Measurements from ENCODE around the gene METTL1.

The METTL1 gene

GRCh38 chr12:57744194-57744776 lies 27.6 kb downstream of the METTL1 start:
- TF ChIP-seq GATA3 (IDR thresholded peaks at IDR 0.05; ENCODE audit: low read depth, low read length) (no peak), GATA2 (IDR thresholded peaks at IDR 0.05; ENCODE audit: low read depth, low read length) (no peak)

DNA sequence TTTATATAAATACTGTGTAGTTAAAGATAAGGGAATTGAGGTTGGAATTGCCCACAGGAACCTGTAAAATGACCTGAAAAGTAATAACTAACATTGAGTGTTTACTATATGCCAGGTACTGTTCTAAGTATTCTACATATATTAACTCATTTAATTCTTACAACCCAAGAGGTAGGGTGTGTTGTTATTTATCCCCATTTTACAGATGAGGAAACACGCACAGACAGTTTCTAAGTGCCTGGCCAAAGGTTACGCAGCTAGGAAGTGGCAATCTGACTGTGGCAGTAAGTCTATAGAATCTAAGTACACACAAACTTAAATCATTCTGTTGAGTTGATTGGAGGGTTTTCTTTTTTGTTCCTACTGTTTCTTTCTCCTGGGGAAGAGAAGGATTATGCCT lies 28.1 kb downstream of the METTL1 start:
- TF ChIP-seq GATA3 (IDR thresholded peaks at IDR 0.05; ENCODE audit: low read depth, low read length) (no peak), GATA2 (IDR thresholded peaks at IDR 0.05; ENCODE audit: low read depth, low read length) (no peak)

- TF ChIP-seq GATA3 (IDR thresholded peaks at IDR 0.05; ENCODE audit: low read depth, low read length) (no peak), GATA2 (IDR thresholded peaks at IDR 0.05; ENCODE audit: low read depth, low read length) (no peak)
These were observed 29.8 kb downstream of the METTL1 start for GRCh38 chr12:57741844-57742738.

DNA sequence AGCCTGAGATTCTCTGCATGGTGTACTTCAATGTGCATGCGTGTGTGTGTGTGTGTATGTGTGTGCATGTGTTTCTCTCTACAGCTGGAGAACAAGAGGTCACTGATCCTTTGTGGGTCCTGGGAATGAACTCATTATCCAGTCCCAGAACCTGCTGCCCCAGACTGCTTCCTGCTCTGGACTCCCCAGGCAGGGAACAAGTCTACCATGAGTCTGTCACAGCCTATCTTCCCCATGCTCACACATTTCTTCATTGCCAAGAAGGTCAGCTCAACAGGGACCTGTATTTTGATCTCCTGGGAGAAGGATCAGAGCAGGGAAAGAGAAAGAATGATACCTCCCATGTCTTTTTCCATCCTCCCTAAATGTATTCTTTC lies 30.5 kb downstream of the METTL1 start:
- TF ChIP-seq GATA2 (IDR thresholded peaks at IDR 0.05; ENCODE audit: low read depth, low read length) = no peak
- TF ChIP-seq GATA3 (IDR thresholded peaks at IDR 0.05; ENCODE audit: low read depth, low read length) = no peak

GRCh38 chr12:57740656-57741412 lies 31.1 kb downstream of the METTL1 start:
- TF ChIP-seq GATA3 (IDR thresholded peaks at IDR 0.05; ENCODE audit: low read depth, low read length) = no peak
- TF ChIP-seq GATA2 (IDR thresholded peaks at IDR 0.05; ENCODE audit: low read depth, low read length) = no peak

- no peak for TF ChIP-seq GATA3 (IDR thresholded peaks at IDR 0.05; ENCODE audit: low read depth, low read length)
- no peak for TF ChIP-seq GATA2 (IDR thresholded peaks at IDR 0.05; ENCODE audit: low read depth, low read length)
These were observed 31.9 kb downstream of the METTL1 start for GRCh38 chr12:57739914-57740538.

DNA sequence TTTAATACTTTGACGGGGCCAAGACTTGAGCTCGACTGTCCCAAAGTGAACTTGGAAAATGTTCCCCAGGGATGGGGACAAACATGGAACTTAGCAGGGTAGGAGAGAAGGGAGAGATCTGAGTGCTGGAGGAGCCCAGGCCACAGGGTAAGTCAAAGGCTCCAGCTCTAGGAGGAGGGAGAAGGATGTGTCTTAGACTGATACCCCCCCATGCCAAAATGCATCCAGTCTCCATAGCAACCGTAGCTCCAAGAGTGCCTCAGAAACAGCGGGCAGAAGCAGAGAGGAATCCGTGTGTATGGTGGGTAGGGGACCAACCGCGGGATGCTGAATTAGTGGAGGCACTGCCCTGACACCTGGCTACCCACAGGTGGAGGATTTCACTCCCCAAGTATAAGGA lies 32.5 kb downstream of the METTL1 start:
- no peak for TF ChIP-seq GATA3 (IDR thresholded peaks at IDR 0.05; ENCODE audit: low read depth, low read length)
- TF ChIP-seq GATA2 (IDR thresholded peaks at IDR 0.05; ENCODE audit: low read depth, low read length) = no peak

GRCh38 chr12:57738661-57739237 lies 33.2 kb downstream of the METTL1 start, which contains the start of gene AGAP2:
AGAP2 (minus strand) TSS chr12:57738742; CDS start chr12:57738246, 496 bp downstream.
- TF ChIP-seq GATA2 (IDR thresholded peaks at IDR 0.05; ENCODE audit: low read depth, low read length) (no peak), GATA3 (IDR thresholded peaks at IDR 0.05; ENCODE audit: low read depth, low read length) (no peak)

GRCh38 chr12:57737467-57738460 lies 34.1 kb downstream of the METTL1 start:
- no peak for TF ChIP-seq GATA3 (IDR thresholded peaks at IDR 0.05; ENCODE audit: low read depth, low read length)
- TF ChIP-seq GATA2 (IDR thresholded peaks at IDR 0.05; ENCODE audit: low read depth, low read length) = no peak

GRCh38 chr12:57736741-57737466 lies 35.0 kb downstream of the METTL1 start:
- TF ChIP-seq GATA2 (IDR thresholded peaks at IDR 0.05; ENCODE audit: low read depth, low read length) (no peak), GATA3 (IDR thresholded peaks at IDR 0.05; ENCODE audit: low read depth, low read length) (no peak)

- TF ChIP-seq GATA2 (IDR thresholded peaks at IDR 0.05; ENCODE audit: low read depth, low read length) (no peak), GATA3 (IDR thresholded peaks at IDR 0.05; ENCODE audit: low read depth, low read length) (no peak)
These were observed 35.8 kb downstream of the METTL1 start for GRCh38 chr12:57735952-57736740.
